Eye (tissue), 1 donor: ENCODE results near the gene IFITM2.
"Not testable (repeated sequence)": the region's sequence is repeated elsewhere in the genome, so short reads cannot be mapped to it uniquely, and the experiment has no call there.

Experiments
- DNase-seq: peaks from one replicate; pipeline ENCODE4 v3.0.0-alpha.2; 2015

The IFITM2 gene

GRCh38 chr11:349270-349954 lies 41.8 kb downstream of the IFITM2 start:
- not testable (repeated sequence) for DNase-seq

- not testable (repeated sequence) for DNase-seq
Observed at GRCh38 chr11:350033-350722, 42.6 kb downstream of the IFITM2 start.

- no peak for DNase-seq
Observed at GRCh38 chr11:350723-351255, 43.2 kb downstream of the IFITM2 start.

- DNase-seq = no peak
Observed at GRCh38 chr11:351411-351810, 43.8 kb downstream of the IFITM2 start.

GRCh38 chr11:352456-353031 lies 44.9 kb downstream of the IFITM2 start:
- DNase-seq = no peak

GRCh38 chr11:353179-353873 lies 45.7 kb downstream of the IFITM2 start:
- peak; percentile 59 for DNase-seq

GRCh38 chr11:355581-356458 lies 48.2 kb downstream of the IFITM2 start:
- peak; percentile 94 for DNase-seq

GRCh38 chr11:356610-357009 lies 49.0 kb downstream of the IFITM2 start:
- no peak for DNase-seq

GRCh38 chr11:357582-357981 lies 50.0 kb downstream of the IFITM2 start:
- DNase-seq = no peak

- no peak for DNase-seq
Observed at GRCh38 chr11:358129-358800, 50.6 kb downstream of the IFITM2 start.
